GM23338 (cell line): ENCODE data around the gene SERAC1.

Experiments
- CTCF ChIP-seq, 2 experiments: fragments of 200-600 bp in 1 of 2; sonication (generic) in 1 of 2; conservative IDR thresholded peaks; 2 replicates each; pipeline versions ENCODE4 v1.5.1 to v1.6.1; 2016 to 2017; ENCODE audit warnings: antibody characterized with exemption in 2 of 2, low read depth in 2 of 2, mild to moderate bottlenecking in 2 of 2, moderate library complexity in 1 of 2
- EZH2 ChIP-seq: fragments of 200-600 bp; sonication (generic); IDR thresholded peaks from one replicate; pipeline ENCODE4 v1.8.0; 2017; ENCODE audit warnings: antibody characterized with exemption, mild to moderate bottlenecking, low read depth; ENCODE audit not compliant: unreplicated experiment

- TF ChIP-seq CTCF (conservative IDR thresholded peaks at IDR 0.05; ENCODE audit: low read depth in 2 of 2) (no peak), EZH2 (no peak)
Observed at GRCh38 chr6:158076548-158076947, 91.5 kb downstream of the SERAC1 start.
